PFSK-1 (cell line): ENCODE data around the gene CEP104. TPM values are rescaled to one million over a fixed set of nuclear protein-coding genes. Genes with fewer than 3 reads are reported as not detected.

Source experiments
- FOXP2 ChIP-seq: optimal IDR thresholded peaks from 2 replicates; pipeline ENCODE3; 2011; ENCODE audit warnings: borderline replicate concordance, control low read depth, inconsistent platforms; ENCODE audit not compliant: insufficient read depth; ENCODE audit errors: extremely low read length, extremely low read depth
- POLR2AphosphoS5 ChIP-seq: IDR thresholded peaks from 2 replicates; pipeline ENCODE4 v1.6.1; 2012; ENCODE audit warnings: low read depth, mild to moderate bottlenecking, control low read depth, low read length, moderate library complexity
- REST ChIP-seq, 2 experiments: IDR thresholded peaks; 2 replicates each; pipeline versions ENCODE4 v1.6.1 to v1.8.0; 2011 to 2012; ENCODE audit warnings: low read depth in 2 of 2, low read length in 2 of 2, control low read depth in 1 of 2, inconsistent platforms in 1 of 2, mild to moderate bottlenecking in 1 of 2, moderate library complexity in 1 of 2; ENCODE audit not compliant: insufficient read depth in 1 of 2
- SIN3A ChIP-seq: IDR thresholded peaks from 2 replicates; pipeline ENCODE4 v1.6.1; 2012; ENCODE audit warnings: mild to moderate bottlenecking, low read length, moderate library complexity, borderline replicate concordance; ENCODE audit not compliant: insufficient read depth
- TAF1 ChIP-seq: IDR thresholded peaks from 2 replicates; pipeline ENCODE4 v1.6.1; 2012; ENCODE audit warnings: low read length, control low read depth, borderline replicate concordance; ENCODE audit not compliant: insufficient read depth
- polyA plus RNA-seq: library from polyadenylated mRNA; unstranded; fragments of >200 nt; gene quantifications from one replicate; pipeline ENCODE4 v1.2.1, GENCODE V29; 2012; ENCODE audit warnings: low read depth, missing spikeins; ENCODE audit not compliant: insufficient read length

The CEP104 gene
- 44.5 TPM for polyA plus RNA-seq

- peak; percentile 65 for TF ChIP-seq POLR2AphosphoS5
- TF ChIP-seq TAF1, result 0 out of 2 replicates have a peak, but pooled peaks have one; percentile 60
- TF ChIP-seq REST (IDR thresholded peaks at IDR 0.05; ENCODE audit: insufficient read depth in 1 of 2, low read depth in 2 of 2, low read length in 2 of 2), result no peak
- no peak for TF ChIP-seq FOXP2
- no peak for TF ChIP-seq SIN3A
Observed at GRCh38 chr1:3856923-3857790, at the start of gene CEP104, which contains the start of gene DFFB. Gene CEP104, minus strand, starts transcription at chr1:3857211. Its CDS starts 4,804 bp downstream, at chr1:3852407. Gene DFFB, plus strand, starts transcription at chr1:3857476. Its CDS starts 128 bp downstream, at chr1:3857604.

GRCh38 chr1:3906672-3907020 is 49.6 kb upstream of the CEP104 start:
- TF ChIP-seq TAF1 (no peak), FOXP2 (no peak), SIN3A (no peak), REST (IDR thresholded peaks at IDR 0.05; ENCODE audit: insufficient read depth in 1 of 2, low read depth in 2 of 2, low read length in 2 of 2) (no peak), POLR2AphosphoS5 (no peak)

- TF ChIP-seq REST (IDR thresholded peaks at IDR 0.05; ENCODE audit: insufficient read depth in 1 of 2, low read depth in 2 of 2, low read length in 2 of 2) (no peak), FOXP2 (no peak), POLR2AphosphoS5 (no peak), TAF1 (no peak), SIN3A (no peak)
Observed at GRCh38 chr1:3905953-3906671, 49.1 kb upstream of the CEP104 start.

GRCh38 chr1:3905266-3905952 is 48.4 kb upstream of the CEP104 start:
- no peak for TF ChIP-seq REST (IDR thresholded peaks at IDR 0.05; ENCODE audit: insufficient read depth in 1 of 2, low read depth in 2 of 2, low read length in 2 of 2)
- TF ChIP-seq SIN3A, result no peak
- no peak for TF ChIP-seq POLR2AphosphoS5
- TF ChIP-seq TAF1, result no peak
- TF ChIP-seq FOXP2, result no peak
